ENCODE results near the gene IDH3B.

- TF ChIP-seq CTCF (IDR thresholded peaks at IDR 0.05) (no peak), POLR2A (IDR thresholded peaks at IDR 0.05) (no peak)
Observed at GRCh38 chr20:2631228-2631627, 32.8 kb downstream of the IDH3B start.
